PFSK-1 (cell line): ENCODE measurements around the gene TMC3.

Source experiments
- FOXP2 ChIP-seq: optimal IDR thresholded peaks from 2 replicates; pipeline ENCODE3; 2011; ENCODE audit warnings: borderline replicate concordance, control low read depth, inconsistent platforms; ENCODE audit not compliant: insufficient read depth; ENCODE audit errors: extremely low read length, extremely low read depth
- POLR2AphosphoS5 ChIP-seq: IDR thresholded peaks from 2 replicates; pipeline ENCODE4 v1.6.1; 2012; ENCODE audit warnings: low read depth, mild to moderate bottlenecking, control low read depth, low read length, moderate library complexity
- REST ChIP-seq, 2 experiments: IDR thresholded peaks; 2 replicates each; pipeline versions ENCODE4 v1.6.1 to v1.8.0; 2011 to 2012; ENCODE audit warnings: low read depth in 2 of 2, low read length in 2 of 2, control low read depth in 1 of 2, inconsistent platforms in 1 of 2, mild to moderate bottlenecking in 1 of 2, moderate library complexity in 1 of 2; ENCODE audit not compliant: insufficient read depth in 1 of 2
- SIN3A ChIP-seq: IDR thresholded peaks from 2 replicates; pipeline ENCODE4 v1.6.1; 2012; ENCODE audit warnings: mild to moderate bottlenecking, low read length, moderate library complexity, borderline replicate concordance; ENCODE audit not compliant: insufficient read depth
- TAF1 ChIP-seq: IDR thresholded peaks from 2 replicates; pipeline ENCODE4 v1.6.1; 2012; ENCODE audit warnings: low read length, control low read depth, borderline replicate concordance; ENCODE audit not compliant: insufficient read depth

The TMC3 gene

GRCh38 chr15:81381720-81382119, 7.7 kb upstream of the TMC3 start:
- TF ChIP-seq SIN3A (no peak), REST (IDR thresholded peaks at IDR 0.05; ENCODE audit: insufficient read depth in 1 of 2, low read depth in 2 of 2, low read length in 2 of 2) (no peak), POLR2AphosphoS5 (no peak), FOXP2 (no peak), TAF1 (no peak)

GRCh38 chr15:81380668-81381067, 6.7 kb upstream of the TMC3 start:
- no peak for TF ChIP-seq TAF1
- TF ChIP-seq REST (IDR thresholded peaks at IDR 0.05; ENCODE audit: insufficient read depth in 1 of 2, low read depth in 2 of 2, low read length in 2 of 2): no peak
- TF ChIP-seq POLR2AphosphoS5: no peak
- TF ChIP-seq FOXP2: no peak
- TF ChIP-seq SIN3A: no peak

DNA sequence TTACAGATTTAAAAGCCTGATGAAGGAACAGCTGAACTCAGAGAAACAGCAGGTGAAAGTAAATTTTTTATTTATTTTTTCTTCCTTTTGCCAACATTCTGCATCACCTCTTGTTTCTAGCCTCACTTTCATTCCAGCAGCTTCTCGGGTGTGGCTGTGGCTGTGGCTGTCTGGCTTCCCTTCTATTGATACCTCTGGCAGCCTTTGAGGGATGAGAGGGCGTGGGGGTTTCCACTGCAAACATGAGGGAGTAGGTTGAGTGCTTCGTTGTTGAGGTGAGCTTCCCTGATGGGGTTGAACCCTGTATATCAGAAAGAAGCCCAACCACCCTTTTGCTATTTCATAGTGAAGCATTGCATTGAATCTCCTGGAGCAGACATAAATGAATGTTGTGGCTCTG, 6.2 kb upstream of the TMC3 start:
- TF ChIP-seq TAF1: no peak
- TF ChIP-seq SIN3A: no peak
- TF ChIP-seq POLR2AphosphoS5: no peak
- TF ChIP-seq FOXP2: no peak
- TF ChIP-seq REST (IDR thresholded peaks at IDR 0.05; ENCODE audit: insufficient read depth in 1 of 2, low read depth in 2 of 2, low read length in 2 of 2): no peak

DNA sequence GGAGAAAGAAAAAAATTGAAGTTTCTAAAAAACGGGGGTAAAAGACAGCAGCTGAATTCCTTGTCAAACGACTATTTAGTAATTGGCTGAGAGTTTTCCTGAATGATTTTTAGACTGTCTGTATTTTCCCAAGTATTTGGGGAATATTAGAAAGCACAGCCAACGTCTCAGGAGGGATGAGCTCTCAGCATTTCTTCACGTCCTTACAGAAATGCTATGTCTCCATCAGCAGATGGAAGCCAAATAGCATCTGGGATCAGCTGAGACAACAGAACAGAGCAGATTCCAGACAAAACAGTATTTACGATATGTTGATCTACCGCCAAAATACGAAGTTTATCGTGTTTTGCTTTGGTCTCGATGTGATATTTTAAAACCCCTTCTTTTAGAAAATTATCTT, 5.3 kb upstream of the TMC3 start:
- TF ChIP-seq POLR2AphosphoS5 (no peak), TAF1 (no peak), FOXP2 (no peak), SIN3A (no peak), REST (IDR thresholded peaks at IDR 0.05; ENCODE audit: insufficient read depth in 1 of 2, low read depth in 2 of 2, low read length in 2 of 2) (no peak)

- TF ChIP-seq TAF1 (no peak), REST (IDR thresholded peaks at IDR 0.05; ENCODE audit: insufficient read depth in 1 of 2, low read depth in 2 of 2, low read length in 2 of 2) (no peak), POLR2AphosphoS5 (no peak), SIN3A (no peak), FOXP2 (no peak)
These were observed 4.4 kb upstream of the TMC3 start for GRCh38 chr15:81378443-81378842.
